ENCODE results near the gene CFAP61.

DNA sequence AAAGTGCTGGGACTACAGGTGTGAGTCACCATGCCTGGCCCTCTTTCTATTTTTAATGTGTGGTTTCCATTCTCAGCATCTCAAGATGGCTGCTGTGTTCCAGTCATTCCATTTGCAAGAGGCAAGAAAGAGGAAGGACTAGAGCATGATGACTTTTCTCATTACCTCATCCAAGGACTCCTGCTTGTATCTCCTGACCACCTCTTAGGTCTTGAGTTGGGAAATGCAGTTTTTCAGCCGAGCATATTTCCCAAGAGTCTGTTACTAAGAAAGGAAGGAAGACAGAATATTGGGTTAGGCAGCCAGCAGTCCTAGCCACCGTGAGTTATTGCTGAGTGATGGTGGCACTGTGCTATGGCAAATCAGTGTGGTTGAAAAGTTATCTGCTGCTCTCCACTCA lies 207.2 kb downstream of the CFAP61 start:
- TF ChIP-seq, protein P1, sequence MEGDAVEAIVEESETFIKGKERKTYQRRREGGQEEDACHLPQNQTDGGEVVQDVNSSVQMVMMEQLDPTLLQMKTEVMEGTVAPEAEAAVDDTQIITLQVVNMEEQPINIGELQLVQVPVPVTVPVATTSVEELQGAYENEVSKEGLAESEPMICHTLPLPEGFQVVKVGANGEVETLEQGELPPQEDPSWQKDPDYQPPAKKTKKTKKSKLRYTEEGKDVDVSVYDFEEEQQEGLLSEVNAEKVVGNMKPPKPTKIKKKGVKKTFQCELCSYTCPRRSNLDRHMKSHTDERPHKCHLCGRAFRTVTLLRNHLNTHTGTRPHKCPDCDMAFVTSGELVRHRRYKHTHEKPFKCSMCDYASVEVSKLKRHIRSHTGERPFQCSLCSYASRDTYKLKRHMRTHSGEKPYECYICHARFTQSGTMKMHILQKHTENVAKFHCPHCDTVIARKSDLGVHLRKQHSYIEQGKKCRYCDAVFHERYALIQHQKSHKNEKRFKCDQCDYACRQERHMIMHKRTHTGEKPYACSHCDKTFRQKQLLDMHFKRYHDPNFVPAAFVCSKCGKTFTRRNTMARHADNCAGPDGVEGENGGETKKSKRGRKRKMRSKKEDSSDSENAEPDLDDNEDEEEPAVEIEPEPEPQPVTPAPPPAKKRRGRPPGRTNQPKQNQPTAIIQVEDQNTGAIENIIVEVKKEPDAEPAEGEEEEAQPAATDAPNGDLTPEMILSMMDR (IDR thresholded peaks at IDR 0.05) = no peak
- no peak for TF ChIP-seq POLR2A (IDR thresholded peaks at IDR 0.05)

Data from heart left ventricle (tissue), 13 donors.